Activated CD8-positive, alpha-beta memory T cell treated with anti-CD3 and anti-CD28 coated beads, Interleukin-2, amount 50 U/mL, for 48 hours (primary cell): ENCODE measurements around the gene BTBD1.
"Not testable (repeated sequence)": the region's sequence is repeated elsewhere in the genome, so short reads cannot be mapped to it uniquely, and the experiment has no call there.

ENCODE experiments used
- DNase-seq: peaks from one replicate; pipeline ENCODE4 v3.0.0-alpha.2; 2020

The BTBD1 gene

DNA sequence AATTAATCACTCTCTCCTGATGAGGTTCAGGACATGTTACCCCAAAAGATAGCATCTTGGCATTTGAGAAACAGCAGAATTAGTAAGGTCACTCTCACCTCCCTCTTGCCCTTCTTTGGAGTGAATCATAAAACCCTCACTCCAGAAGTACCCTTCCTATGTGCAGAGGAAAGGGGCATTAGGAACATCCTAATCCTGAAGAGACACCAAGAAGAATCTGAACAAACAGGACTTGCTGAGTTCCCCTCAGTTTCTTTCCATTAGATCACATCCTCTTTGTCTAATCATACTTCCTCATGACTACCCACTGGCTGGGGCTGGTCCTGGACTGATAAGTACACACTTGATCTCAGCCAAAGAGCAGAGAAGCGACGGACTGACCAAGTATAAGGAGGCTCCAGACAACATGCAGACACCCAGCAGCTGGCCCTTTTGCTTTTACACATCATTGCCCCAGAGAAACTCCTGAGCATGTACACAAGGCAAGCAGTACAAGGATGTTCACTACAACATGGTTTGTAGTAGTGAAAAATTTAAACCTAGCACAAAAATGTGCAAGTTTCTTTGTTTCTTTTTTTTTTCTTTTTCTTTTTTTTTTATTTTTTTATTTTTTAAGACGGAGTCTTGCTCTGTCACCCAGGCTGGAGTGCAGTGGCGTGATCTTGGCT, 25.4 kb upstream of the BTBD1 start:
- no peak for DNase-seq

DNA sequence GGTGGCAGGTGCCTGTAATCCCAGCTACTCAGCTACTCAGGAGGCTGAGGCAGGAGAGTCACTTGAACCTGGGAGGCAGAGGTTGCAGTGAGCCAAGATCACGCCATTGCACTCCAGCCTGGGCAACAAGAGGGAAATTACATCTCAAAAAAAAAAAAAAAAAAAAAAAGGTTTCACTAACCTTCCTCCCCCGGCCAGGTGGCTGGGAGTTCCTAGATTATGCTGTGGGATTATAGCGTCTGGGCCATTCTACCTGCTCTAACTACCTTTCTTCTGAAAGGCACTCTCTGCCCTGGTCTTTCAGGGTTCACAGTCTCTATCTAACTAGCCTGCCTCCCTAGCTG, 24.9 kb upstream of the BTBD1 start:
- DNase-seq = not testable (repeated sequence)

- no peak for DNase-seq
Measured at GRCh38 chr15:83090465-83090864, 23.4 kb upstream of the BTBD1 start.

DNA sequence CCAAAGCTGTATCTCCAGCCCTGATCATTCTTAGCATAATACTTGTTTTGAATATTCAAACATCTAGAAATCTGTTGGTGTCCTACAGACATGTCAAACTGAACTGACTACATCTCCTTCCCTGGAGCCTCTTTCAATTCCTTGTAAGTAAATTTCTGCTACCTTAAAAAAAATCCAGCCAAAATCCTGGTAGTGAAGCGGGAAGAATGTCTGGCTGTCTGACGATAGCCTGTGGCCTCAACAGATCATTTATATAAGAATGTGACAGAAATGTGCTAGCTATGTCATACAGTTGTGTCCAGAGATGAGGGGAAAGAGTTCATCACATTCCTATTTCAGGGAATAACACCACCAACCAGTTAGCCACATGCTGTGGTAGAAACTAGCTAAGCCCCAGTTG, 21.8 kb upstream of the BTBD1 start:
- no peak for DNase-seq

- DNase-seq = no peak
Measured at GRCh38 chr15:83087576-83087975, 20.5 kb upstream of the BTBD1 start.

GRCh38 chr15:83085864-83086552, 19.0 kb upstream of the BTBD1 start:
- DNase-seq = not testable (repeated sequence)

- not testable (repeated sequence) for DNase-seq
Measured at GRCh38 chr15:83085461-83085860, 18.4 kb upstream of the BTBD1 start.

DNA sequence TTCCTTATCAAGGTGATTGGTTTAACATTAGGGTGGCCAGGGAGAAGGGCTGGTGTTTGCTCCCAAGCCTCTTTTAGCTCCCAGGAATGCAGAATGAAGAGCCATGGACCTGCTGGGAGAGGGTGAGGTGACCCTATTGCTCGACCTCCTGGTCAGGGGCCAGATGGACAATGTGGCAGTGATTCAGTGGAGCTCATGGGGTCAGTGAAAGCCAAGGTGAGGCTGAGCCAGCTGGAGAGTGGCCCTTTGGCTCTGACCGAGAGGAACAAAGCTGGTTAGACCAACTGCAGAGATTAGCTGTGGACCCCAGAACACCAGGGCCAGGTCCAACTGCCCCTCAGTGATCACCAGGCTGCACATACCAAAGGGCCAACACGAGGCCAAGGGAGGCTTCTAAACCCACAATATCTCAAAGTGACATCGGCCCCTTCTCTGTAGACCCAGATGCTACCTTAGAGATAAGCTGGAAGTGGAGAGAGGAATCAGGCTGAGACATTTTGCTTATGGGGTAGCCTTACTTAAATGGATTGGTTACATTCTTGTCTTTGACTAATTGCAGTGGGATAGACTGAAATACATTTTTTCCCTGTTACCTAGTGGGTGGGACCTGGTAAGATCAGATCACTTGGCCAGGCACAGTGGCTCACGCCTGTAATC, 15.8 kb upstream of the BTBD1 start:
- DNase-seq = no peak

DNA sequence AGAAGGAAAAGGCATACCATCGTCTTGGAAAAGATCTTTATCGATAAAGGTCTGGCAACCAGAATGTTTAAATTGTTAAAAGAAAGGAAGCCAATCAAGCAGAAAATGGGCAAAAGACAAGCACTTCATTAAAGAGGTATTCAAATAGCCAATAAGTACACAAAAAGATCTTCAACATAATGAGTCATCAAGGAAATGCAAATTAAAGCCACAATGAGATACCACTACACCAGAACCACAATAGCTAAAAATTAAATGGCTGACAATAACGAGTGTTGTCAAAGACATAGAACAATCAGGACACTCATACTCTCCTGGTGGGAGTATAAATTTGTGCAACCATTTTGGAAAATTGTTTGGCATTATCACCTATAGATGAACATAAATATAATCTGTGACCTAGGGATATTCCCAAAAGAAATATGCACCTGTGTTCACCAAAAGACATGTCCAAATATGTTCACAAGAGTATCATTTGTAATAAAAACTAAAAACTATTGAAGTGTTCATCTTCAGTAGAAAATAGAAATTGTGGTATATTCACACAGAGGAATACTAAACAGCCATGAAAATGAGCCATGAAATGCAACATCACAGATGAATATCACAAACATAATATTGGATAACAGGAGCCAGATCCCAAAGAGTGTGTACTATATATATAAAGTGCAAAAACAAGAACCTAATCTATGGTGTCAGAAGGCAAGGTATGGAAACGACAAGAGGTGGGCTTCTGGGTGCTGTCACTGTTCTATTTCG, 14.4 kb upstream of the BTBD1 start:
- no peak for DNase-seq

DNA sequence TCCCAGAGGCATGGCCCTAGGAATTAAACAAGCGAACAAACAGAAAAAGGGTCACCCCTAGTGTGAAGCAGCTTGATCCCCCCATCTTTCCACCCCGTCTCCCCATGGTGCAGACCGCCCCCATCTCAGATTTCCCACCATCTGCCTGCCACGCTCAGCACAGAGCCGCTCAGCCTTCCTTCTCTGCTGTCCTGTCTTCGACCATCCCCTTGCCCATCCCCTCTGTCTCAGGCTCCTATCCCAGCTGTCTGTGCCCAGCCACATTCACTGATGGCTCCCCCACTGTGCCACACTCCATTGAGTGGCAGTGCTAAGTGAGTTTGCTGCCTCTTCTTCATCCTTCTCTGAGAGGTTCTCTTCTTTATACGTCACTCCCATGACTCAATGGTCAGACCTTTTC, 11.7 kb upstream of the BTBD1 start:
- no peak for DNase-seq

DNA sequence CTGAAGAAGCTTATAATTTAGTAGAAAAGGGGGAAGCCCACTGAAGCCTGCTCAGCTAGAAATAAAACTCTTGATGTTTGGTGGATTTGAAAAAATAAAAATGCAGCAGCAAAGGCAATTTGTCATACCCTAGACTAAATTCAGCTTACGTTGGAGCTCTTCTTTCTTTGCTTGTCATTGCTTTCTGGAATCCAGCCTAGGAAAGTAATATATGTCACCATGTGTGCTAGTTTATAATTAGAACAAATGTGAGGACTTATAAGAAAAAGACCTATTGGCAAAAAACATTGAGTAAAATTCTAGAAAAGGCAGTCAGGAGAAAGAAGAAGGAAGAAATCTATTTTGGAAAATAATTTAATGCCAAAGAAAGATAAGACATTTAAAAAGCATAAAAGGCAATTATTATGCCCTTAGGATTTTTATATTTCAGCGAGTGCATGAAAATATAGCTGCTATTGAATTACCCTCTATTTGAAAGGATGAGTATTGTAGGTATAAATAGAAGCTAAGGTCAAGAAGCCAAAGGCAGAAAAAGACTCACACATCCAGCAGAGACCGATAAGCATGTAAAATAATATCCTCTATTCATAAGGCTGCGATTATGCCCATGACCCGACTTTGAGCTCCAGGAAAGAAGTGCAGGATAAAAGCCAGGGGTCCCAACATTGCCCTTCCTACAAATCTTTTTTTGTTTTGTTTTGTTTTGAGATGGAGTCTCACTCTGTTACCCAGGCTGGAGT, 10.6 kb upstream of the BTBD1 start:
- no peak for DNase-seq

DNA sequence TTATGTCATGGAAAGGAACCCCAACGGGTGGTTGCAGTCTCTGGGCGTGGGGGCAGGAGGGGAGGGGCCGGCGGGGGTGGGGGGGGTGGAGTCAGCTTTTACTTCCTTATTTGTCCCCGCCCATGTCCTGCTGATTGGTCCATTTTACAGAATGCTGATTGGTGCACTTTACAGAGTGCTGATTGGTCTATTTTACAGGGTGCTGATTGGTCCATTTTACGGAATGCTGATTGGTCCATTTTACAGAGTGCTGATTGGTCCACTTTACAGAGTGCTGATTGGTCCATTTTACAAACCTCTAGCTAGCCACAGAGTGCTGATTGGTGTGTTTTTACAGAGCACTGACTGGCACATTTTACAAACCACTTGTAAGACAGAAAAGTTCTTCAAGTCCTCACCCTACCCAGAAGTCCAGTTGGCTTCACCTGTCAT, 2.2 kb upstream of the BTBD1 start:
- DNase-seq = not testable (repeated sequence)

- no peak for DNase-seq
Measured at GRCh38 chr15:83068054-83068453, 1.0 kb upstream of the BTBD1 start.

GRCh38 chr15:83067638-83067962, 548 bp upstream of the BTBD1 start:
- DNase-seq = no peak

- no peak for DNase-seq
Measured at GRCh38 chr15:83066034-83066733, 868 bp downstream of the BTBD1 start.

- no peak for DNase-seq
Measured at GRCh38 chr15:83065431-83065830, 1.6 kb downstream of the BTBD1 start.

DNA sequence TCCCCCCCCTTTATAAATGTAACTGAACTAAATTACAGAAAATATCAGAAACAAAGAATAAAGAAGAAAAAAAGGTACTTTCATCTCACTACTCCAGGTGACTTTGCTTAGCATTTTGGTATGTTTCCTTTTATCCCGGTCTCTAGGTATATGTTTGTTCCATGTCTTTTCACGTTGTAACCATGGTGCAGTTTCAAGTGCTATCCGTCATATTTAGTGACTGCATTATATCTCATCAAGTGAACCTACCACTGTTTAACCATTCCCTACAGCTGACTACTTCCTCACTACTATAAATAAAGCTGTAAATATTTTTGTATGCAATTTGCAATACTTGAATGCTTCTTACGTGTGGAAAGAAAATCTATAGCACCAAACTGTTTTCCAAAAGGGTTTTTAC, 2.2 kb downstream of the BTBD1 start:
- no peak for DNase-seq

- no peak for DNase-seq
Measured at GRCh38 chr15:83063551-83063950, 3.5 kb downstream of the BTBD1 start.

GRCh38 chr15:83062768-83063180, 4.3 kb downstream of the BTBD1 start:
- DNase-seq = no peak

- DNase-seq = no peak
Measured at GRCh38 chr15:83061680-83062079, 5.4 kb downstream of the BTBD1 start.

- no peak for DNase-seq
Measured at GRCh38 chr15:83057696-83058376, 9.2 kb downstream of the BTBD1 start.

DNA sequence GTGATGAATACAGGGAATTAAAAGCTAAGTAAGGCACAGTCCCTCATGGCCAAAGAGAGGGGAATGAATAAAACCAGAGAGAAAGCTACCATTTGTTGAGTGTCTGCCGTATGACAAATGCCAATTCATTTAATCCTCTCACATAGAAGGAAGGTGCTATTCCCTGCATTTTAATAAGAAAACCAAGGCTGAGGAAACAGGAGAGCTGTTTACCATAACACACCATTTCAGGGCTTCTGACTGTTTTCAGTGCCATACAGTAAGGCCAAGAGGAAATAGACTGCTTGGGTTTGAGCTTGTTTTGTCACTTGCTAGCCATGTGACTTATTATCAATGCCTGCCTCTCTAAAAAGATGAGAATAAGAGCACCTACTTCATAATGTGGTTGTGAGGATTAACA, 10.1 kb downstream of the BTBD1 start:
- no peak for DNase-seq
